Smooth muscle cell (in vitro differentiated cells): ENCODE measurements around the gene EVX2. TPM values are rescaled to one million over a fixed set of nuclear protein-coding genes. Genes with fewer than 3 reads are reported as not detected.

ENCODE experiments used
- DNase-seq: peaks from one replicate; lab custom pipeline; 2025; ENCODE audit not compliant: unreplicated experiment; lab: John Stamatoyannopoulos, UW
- H2AFZ ChIP-seq: fragments of 200-600 bp; sonication (generic); 2 replicates; pipeline ENCODE4 v1.6.0; 2016; ENCODE audit warnings: antibody characterized with exemption, low read depth, mild to moderate bottlenecking
- H3F3A ChIP-seq: fragments of 200-600 bp; sonication (generic); 2 replicates; pipeline ENCODE4 v1.6.0; 2017; ENCODE audit warnings: antibody characterized with exemption, low read depth
- H3K27ac ChIP-seq: fragments of 200-600 bp; sonication (generic); 2 replicates; pipeline ENCODE4 v1.5.1; 2016; ENCODE audit warnings: low read depth, mild to moderate bottlenecking
- H3K27me3 ChIP-seq: fragments of 200-600 bp; sonication (generic); 2 replicates; pipeline ENCODE4 v1.6.1; 2016; ENCODE audit warnings: low read depth, mild to moderate bottlenecking
- H3K36me3 ChIP-seq: fragments of 200-600 bp; sonication (generic); 2 replicates; pipeline ENCODE4 v1.5.1; 2016; ENCODE audit warnings: low read depth
- H3K4me1 ChIP-seq: fragments of 200-600 bp; sonication (generic); 2 replicates; pipeline ENCODE4 v1.5.1; 2016; ENCODE audit warnings: low read depth
- H3K4me2 ChIP-seq: fragments of 200-600 bp; sonication (generic); 2 replicates; pipeline ENCODE4 v1.6.0; 2016; ENCODE audit warnings: mild to moderate bottlenecking
- H3K4me3 ChIP-seq: fragments of 200-600 bp; sonication (generic); 2 replicates; pipeline ENCODE4 v1.5.1; 2016; ENCODE audit warnings: mild to moderate bottlenecking
- H3K79me2 ChIP-seq: fragments of 200-600 bp; sonication (generic); 2 replicates; pipeline ENCODE4 v1.6.0; 2016; ENCODE audit warnings: low read depth, mild to moderate bottlenecking
- H3K9ac ChIP-seq: fragments of 200-600 bp; sonication (generic); 2 replicates; pipeline ENCODE4 v1.6.0; 2016; ENCODE audit warnings: low read depth
- H3K9me3 ChIP-seq: fragments of 200-600 bp; sonication (generic); replicated peaks from 2 replicates; pipeline ENCODE4 v1.5.1; 2016; ENCODE audit warnings: low read depth
- H4K20me1 ChIP-seq: fragments of 200-600 bp; sonication (generic); 2 replicates; pipeline ENCODE4 v1.6.0; 2016; ENCODE audit warnings: low read depth
- CTCF ChIP-seq: fragments of 200-600 bp; sonication (generic); IDR thresholded peaks from 2 replicates; pipeline ENCODE4 v1.5.1; 2017; ENCODE audit warnings: borderline replicate concordance, mild to moderate bottlenecking, antibody characterized with exemption; ENCODE audit not compliant: insufficient read depth, poor library complexity, severe bottlenecking
- WGBS: methylation state at CpG from one replicate; pipeline ENCODE4 v1.1.7; 2016; ENCODE audit warnings: low lambda C conversion rate; 5-methylcytosine and 5-hydroxymethylcytosine counted together
- polyA plus RNA-seq: library from polyadenylated mRNA; unstranded; fragments of >200 nt; fragmentation: Nextera tagmentation; extraction: Ambion mirVana; gene quantifications from 2 replicates; pipeline ENCODE4 v1.2.1, GENCODE V29; 2016
- total RNA-seq: library from RNA; depleted of rRNA; stranded (reverse); fragments of >200 nt; gene quantifications from 2 replicates; pipeline ENCODE4 v1.2.3, GENCODE V29; 2014

EVX2 gene
- total and polyA plus RNA-seq, 2 experiments from 2014 or later = 0.04 TPM; not detected in 1

DNA sequence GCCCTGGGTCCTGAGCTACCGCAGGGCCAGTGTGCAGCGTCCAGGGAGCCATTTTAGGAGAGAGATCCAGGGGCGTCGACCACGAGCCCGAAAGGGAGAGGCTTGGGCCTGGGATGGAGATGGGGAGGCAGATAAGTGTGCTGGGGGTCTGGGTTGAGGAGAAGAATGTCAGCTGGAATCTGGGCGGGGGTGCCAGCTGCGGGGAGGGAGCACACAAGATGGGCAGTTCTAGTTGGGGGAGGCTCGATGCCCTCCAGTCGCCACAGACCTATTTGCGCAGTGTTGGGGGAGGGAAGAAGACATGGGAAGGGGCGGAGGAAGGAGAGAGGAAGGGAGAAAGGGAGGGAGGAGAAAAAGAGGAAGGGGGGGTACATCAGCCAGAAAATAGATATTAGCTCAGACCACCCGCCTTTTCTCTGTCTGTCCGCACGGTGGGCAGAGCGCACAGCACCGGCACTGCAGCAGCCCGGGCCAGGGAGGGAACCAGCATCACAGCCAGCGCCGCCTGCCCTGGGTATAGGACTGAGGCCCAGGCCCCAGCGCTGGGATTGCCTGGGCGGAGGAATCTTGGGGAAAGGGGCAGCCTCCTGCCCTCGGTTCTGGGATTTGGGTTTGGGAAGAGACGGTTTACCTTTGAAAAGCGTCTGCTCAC is 21.4 kb upstream of the EVX2 start:
- peaks cover 11% of the 10 kb centered on the region for H3K79me2 ChIP-seq
- peak overlapping the region; percentile 82 for H2AFZ ChIP-seq
- peak overlapping the region; percentile 57 for H3K4me3 ChIP-seq
- peak overlapping the region; percentile 81 for H3K27ac ChIP-seq
- TF ChIP-seq CTCF = no peak
- H3K4me2 ChIP-seq = peak overlapping the region; percentile 92
- H3K9ac ChIP-seq = peak overlapping the region; percentile 41
- H3K36me3 ChIP-seq = no peaks in the 10 kb centered on the region
- 6% methylated on average over 21 of the region's 25 CpGs for WGBS
- H3K4me1 ChIP-seq = no peaks in the 10 kb centered on the region
- peaks cover 33% of the 10 kb centered on the region for H4K20me1 ChIP-seq
- H3K9me3 ChIP-seq = no peaks in the 10 kb centered on the region
- H3F3A ChIP-seq = no peaks in the 10 kb centered on the region
- DNase-seq = no peak
- H3K27me3 ChIP-seq = peaks cover 92% of the 10 kb centered on the region

DNA sequence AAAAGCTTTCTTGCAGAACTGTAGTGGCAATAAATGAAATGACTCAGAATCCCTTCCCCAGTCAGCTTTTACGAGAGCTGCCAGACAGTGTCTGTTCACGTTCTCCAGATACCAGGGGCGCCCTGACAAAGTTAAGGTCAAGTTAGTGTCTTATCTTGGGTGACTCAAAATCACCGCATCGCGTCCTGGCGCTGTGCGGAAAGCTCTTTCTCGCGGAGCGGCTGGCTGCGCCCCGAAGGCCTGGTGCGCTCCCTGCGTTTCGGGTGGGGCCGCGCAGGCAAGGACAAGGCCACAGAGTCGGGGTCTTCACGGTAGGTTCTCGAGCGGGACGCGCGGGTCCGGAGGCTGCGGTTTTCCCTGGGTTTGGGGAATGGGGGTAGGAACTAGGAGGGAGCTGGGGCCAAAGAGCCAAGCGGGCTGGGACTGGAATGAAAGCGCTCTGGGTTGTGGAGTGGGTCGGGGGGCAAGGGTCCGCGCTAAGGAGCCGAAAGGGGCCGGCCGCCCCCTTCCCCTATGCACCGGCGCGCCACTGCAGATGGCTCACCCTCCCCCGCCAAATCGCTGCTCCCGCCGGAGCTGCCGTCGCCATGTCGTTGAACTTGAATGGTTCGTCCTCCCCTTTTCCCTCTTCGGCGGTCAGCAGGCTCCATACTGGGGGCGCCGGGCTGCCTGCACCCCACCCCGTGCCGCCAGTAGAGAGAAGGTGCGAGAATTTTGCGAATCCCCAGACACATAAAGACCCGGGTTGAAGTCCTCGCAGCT is 20.7 kb upstream of the EVX2 start:
- WGBS = under 1% methylated on average over 52 of the region's 56 CpGs
- Histone ChIP-seq H3K4me3 (peak overlapping the region; percentile 57), H2AFZ (peak overlapping the region; percentile 82), H3K4me1 (no peaks in the 10 kb centered on the region), H3K36me3 (no peaks in the 10 kb centered on the region), H3F3A (no peaks in the 10 kb centered on the region), H3K79me2 (peaks cover 11% of the 10 kb centered on the region), H3K27ac (peak overlapping the region; percentile 81), H3K9me3 (no peaks in the 10 kb centered on the region), H3K4me2 (peak overlapping the region; percentile 92), H3K9ac (peak overlapping the region; percentile 41), H4K20me1 (peaks cover 26% of the 10 kb centered on the region), H3K27me3 (peaks cover 92% of the 10 kb centered on the region)
- no peak for TF ChIP-seq CTCF
- DNase-seq = no peak

DNA sequence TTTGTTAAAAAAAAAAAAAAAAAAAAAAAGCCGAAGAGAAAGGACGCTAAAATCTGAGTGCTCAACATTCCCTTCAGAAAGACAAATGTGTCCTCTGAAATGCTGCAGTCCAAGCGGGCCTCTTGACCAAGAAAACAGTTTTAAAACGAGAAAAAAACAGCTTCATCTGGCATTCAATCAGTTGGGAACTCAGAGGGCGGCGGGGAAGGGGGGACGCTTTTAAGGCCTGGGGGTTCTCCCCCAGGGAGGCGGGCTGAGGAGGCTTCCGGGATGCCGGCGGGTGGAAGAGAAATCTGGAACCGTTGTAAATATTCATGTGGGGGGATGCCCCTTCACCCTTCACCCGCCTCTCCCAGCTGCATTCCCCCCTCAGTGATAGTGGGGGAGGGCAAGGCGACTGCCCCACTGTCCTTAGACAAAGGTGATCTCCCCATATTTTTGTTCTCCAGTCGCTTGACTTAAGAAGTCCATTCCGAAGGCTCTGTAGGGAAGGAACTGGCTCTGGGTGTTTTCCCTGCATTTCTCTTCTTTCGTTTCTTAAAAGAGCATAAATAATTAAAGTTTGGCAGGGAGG is 20.1 kb upstream of the EVX2 start:
- Histone ChIP-seq H3K4me3 (peak overlapping the region; percentile 57), H3K9ac (peak overlapping the region; percentile 35), H3K27ac (peak overlapping the region; percentile 81), H3K9me3 (no peaks in the 10 kb centered on the region), H2AFZ (no peak overlapping the region), H4K20me1 (peaks cover 19% of the 10 kb centered on the region), H3K27me3 (peaks cover 92% of the 10 kb centered on the region), H3K36me3 (no peaks in the 10 kb centered on the region), H3F3A (no peaks in the 10 kb centered on the region), H3K4me2 (peak overlapping the region; percentile 92), H3K79me2 (peaks cover 11% of the 10 kb centered on the region), H3K4me1 (no peaks in the 10 kb centered on the region)
- no peak for DNase-seq
- TF ChIP-seq CTCF = no peak
- 1% methylated on average over 17 of the region's 17 CpGs for WGBS
